Endometrial microvascular endothelial cells (primary cell): ENCODE results near the gene P2RX3. TPM values are rescaled to one million over a fixed set of nuclear protein-coding genes. Genes with fewer than 3 reads are reported as not detected.
"Not testable (repeated sequence)": the region's sequence is repeated elsewhere in the genome, so short reads cannot be mapped to it uniquely, and the experiment has no call there.

ENCODE experiments used
- in situ Hi-C: cut with HindIII; loops from 2 replicates; pipeline ENCODE4 v1.10.0; 2017; ENCODE audit warnings: low sequenced_read_pairs, low pct_unique_long_range_greater_than_20kb; ENCODE audit errors: inconsistent ontology term
- total RNA-seq: library from RNA; depleted of rRNA; stranded (reverse); fragments of >200 nt; gene quantifications from one replicate; pipeline ENCODE4 v1.2.3, GENCODE V29; 2015; ENCODE audit errors: inconsistent ontology term

The P2RX3 gene
- not detected for total RNA-seq

DNA sequence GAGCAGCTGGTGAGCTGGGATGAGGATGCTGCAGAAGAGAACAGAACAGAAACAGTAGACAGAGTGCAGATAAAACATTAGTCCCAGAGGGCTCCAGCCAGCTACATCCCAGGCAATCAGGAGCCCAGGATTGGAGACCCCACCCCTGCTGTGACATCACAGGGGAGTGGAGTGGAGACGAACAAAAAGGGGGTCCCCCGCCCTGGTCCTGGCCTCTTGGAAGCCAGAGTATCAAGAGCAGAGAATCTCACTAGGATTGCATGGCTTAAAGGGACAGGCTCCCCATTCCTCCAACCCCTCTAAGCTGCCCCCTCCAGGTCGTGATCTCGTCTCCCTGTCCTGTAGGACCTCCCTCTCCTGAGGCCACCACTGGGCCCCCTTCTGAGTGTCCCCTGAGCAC is at the start of gene P2RX3:
Gene P2RX3, plus strand, starts transcription at position 211 of the 400 bp plus-strand sequence. CDS start 199 bp downstream, outside the sequence.
- in situ Hi-C loops = no loop called here

DNA sequence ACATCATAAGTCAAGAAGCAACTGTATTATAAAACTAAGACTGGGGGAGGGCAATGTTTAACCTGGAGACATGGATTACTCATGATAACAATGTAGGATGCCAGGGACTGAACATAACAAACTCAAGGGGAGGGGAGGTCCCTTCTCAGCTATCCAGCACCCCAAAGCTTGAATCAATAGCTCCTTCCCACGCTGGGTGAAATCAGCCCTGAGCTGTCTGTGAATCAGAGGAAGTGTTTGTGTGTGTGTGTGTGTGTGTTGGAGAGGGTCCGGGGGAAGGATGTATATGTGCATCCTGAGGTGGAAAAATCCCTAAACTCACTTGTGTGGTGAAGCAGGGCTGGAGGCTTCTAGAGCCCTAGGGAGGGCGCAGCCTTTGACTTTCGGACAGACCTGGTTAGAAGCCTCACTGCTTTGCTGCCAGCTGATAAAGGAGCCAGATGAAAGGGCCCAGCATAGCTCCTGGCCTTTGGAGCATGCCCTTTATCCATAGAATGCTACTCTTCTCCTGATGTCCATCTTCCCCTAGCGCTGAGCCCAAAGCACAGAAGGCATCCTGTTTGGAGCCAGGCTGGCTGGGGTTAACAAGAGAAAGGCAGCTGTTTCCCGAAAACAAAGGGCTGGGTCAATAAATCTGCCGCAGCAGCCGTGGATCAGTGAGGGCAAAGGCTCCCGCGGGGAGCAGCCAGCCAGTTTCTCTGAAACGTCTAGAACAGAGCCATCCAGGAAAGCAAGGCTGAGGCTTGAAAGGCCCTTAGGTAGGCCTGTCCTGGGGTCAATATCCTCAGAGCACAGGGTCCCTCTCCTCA is 49.2 kb upstream of the P2RX3 start:
- in situ Hi-C loops = no loop called here

DNA sequence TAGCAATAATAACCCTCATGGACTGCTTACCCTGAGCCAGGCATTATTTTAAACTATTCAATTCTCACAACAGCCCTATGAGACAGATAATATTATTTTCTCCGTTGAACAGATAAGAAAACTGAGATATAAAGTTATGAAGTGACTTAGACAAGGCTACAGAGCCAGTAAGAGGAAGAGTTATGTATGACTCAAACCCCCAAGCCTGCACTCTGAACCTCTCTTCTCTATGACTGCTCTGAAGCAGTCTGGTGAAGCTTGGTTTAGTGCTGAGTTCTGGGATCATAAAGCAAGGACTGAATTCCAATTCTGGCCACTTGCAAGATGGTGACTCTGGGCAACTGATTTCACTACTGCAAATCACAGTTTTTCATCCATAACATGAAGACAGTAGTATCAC is 47.9 kb upstream of the P2RX3 start:
- in situ Hi-C loops = no loop called here

DNA sequence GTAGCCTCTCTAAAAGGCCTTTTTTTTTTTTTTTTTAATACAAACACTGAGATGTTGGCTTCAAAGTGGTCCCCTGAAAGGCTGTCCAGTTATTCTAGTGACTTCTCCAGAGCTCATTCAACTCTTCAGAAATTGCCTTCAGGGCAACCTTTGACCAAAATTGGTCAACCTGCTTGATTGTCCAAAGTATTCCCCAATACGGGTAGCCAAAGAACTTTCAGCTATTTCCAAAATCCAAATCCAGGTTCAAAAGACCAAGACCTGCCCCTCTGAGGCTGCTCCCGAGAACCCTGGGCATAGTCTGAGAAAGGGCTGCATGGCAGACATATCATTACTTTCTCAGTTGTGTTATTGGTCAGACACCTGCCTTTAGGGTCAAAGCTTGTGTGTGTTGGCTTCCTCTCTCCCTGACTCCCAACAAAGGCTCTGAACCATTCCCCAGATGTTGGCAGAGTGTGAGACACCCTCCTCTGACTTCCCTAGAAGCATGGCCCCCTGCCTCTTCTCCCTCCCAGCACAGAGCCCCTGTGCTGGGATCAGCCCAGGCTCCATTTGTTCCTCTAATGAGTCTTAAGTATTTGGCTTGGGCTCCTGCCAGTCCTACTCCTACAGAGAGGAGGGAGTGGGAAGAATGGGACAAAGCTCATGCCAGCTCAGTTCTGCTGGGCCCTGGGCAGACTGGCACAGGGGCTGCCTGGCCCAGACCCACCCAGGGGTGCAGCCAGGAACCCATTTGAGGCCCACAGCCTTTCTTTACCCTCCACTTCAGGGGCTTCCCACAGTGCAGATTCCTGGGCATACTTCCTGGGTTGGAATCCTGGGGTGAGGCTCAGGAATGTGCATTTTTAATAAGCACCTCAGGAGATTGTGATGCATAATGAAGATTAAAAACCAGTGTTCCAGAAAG is 43.7 kb upstream of the P2RX3 start:
- in situ Hi-C loops = no loop called here

DNA sequence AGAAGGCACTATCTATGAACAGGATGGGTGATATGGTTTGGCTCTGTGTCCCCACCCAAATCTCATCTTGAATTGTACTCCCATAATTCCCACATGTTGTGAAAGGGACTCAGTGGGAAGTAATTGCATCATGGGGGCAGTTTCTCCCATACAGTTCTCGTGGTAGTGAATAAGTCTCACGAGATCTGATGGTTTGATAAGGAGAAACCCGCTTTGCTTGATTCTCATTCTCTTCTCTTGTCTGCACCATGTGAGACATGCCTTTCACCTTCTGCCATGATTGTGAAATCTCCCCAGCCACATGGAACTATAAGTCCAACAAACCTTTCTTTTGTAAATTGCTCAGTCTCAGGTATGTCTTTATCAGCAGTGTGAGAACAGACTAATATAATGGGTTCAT is 41.9 kb upstream of the P2RX3 start:
- in situ Hi-C loops = not testable (repeated sequence)

DNA sequence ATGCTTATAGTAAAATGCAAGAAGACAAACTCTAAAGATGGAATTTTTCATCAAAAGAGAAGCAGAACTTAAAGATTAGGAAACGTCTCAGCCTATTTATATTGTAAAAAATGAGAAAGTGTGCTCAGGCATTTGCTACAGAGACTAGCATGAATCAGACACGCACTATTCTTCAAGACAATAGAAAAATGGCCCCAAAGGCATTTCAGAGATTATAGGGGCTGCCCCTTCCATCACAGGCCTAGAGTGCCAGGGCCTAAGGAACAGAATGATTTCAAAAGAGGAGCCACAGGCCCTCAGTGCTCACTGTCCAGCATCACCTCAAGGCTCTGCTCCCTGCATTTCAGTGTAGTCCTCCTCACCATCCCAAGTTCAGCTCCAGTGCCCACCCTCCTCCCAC is 40.9 kb upstream of the P2RX3 start:
- in situ Hi-C loops = no loop called here

DNA sequence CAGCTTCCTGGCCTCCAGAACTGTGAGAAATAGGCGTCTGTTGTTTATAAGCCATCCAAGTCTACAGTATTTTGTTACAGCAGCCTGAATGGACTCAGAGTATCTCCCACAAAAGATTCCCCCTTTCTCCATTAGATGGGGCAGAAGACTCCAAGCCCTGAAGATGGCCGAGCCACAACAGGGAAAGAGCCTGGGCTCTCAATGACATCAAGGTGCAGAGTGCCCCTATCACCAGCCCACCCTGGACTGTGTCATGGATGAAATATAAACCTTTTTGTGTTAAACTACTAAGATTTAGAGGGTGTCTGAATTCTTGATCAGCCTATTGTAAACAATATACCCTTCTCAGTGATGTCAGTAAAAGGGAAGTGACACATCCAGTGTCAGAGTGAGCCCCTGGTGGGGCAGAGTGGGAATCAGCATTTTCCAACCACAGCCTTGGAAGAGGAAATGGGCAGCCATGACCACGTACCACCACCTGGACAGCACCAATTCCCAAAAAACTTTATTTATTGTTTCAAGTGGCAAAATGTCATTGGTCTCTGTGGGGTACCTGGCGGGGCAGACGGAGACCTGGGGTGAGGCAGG is 38.9 kb upstream of the P2RX3 start:
- in situ Hi-C loops = no loop called here

DNA sequence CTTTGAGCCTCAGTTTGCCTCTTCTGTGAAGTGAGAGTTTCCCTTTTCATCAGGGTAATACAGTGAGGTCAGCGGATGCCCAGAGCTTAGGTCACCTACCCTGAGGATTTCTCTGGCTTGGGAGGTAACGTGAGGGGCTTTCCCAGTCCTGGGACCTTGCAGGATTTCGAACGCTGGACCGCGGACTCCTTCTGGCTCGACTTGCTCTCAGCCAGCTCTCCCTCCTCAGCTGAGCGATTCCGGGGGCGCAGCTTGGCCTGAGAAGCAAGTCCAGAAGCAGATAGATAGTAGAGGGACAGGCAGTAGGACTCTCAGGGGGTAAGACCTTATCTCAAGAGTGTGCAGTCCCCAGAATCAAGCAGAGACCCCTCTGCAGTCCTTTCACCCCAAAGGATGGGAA is 37.4 kb upstream of the P2RX3 start:
- in situ Hi-C loops = no loop called here

DNA sequence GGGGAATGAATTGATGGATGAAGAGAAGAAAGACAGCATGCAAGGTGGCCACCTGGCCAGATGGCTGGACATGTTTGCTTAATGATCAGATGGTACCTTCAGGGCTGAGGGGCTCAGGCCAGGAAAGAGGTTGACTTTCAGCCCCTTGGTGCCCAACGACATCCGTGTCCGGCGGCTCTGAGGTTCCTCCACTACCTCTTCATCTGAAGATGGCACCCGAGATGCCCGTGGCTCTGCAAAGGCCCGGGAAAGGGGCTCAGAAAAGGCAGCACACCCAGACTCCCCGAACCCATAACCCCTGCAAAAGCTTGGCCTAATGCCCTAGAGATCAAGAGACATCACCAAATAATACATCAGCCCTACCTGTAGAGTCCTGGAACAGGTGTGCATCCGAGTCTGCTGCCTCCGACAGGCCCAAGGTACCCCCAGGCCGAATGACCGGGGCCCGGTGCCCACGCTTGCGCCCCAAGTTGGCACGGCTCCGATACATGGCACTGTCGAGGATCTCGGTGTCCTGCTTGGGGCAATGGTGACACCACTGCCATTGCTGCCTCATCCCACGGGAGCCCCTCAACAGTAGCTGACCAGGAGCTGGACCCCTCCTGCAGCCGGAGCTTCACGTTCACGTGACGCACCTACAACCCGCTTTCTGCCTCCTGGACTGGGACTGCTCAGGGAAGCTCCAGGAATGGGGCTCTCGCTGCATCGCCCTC is 36.3 kb upstream of the P2RX3 start:
- in situ Hi-C loops = no loop called here

DNA sequence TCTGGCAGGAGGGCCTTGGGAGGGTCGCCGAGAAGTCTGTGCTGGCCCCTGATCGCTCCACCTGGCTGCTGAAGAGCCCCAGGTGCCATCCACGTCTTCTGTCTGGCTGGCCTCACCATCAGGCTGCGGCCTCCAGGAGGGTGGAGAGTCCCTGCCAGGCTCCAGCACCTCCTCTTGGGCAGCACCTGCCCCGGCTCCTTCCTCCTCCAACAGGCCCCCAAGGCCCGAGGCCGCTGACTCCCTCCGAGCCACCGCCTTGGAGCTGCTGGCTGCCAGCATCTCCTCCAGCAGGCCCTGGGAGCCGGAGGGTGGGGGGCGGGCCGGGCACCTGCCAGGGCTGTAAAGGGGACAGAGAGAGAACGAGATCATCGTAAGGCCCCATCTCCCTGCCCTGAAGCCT is 35.7 kb upstream of the P2RX3 start:
- in situ Hi-C loops = no loop called here

DNA sequence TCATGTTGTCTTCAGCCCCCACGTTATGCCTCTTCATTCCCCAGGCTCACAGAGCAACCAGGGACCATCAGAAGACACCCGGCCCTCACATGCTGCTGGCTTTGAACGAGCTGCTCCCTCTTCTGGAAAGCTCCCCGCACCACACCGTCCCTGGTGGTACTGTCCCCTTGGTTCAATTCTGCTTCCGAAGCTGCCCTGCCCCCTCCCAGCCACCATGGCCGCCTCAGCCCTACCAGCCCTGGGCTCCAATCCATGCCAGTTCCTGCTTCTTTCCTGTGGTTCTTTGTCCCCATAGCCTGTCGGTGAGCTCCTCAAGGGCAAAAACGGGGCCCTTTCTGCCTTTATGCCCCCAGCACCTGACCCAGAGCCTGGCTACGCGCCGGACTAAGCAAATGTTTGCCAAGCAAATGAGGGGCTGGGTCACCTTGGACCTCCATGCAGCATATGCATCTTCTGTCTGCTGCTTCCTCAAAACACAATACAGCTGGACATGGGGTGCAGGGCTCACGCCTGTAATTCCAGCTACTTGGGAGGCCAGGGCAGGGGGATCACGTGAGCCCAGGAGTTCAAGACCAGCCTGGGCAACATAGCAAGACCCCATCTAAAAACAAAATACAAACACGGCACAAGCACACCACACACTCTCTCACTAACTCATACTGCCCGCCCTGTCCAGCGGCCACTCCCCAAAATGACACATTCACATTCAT is 34.7 kb upstream of the P2RX3 start:
- in situ Hi-C loops = no loop called here

DNA sequence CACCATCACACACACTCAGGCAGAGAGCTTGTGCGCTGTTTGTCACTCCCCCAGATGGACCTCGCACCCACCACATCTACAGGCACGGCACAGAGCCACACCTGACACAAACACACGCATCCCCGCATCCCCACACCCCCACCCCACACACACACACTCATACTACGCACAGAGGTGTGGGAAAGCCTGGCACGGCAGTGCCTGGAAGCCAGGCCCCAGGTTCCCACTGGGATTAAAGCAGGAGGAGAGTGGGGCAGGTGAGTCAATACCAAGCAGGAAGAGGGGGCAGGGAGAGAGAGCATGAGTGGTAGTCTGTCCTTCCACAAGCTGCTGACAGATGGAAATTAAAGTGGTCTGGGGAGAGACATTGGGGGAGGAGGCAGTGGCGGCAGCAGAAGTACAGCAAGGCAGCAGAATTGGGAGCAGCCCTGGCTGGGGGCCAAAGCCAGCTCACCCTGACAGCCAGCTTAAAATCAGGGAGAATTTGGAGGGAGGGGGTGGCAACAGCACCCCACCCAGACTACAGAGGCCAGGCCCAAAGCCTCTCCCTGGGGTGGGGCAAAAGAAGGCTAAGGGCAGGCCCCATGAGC is 34.1 kb upstream of the P2RX3 start:
- in situ Hi-C loops = no loop called here

DNA sequence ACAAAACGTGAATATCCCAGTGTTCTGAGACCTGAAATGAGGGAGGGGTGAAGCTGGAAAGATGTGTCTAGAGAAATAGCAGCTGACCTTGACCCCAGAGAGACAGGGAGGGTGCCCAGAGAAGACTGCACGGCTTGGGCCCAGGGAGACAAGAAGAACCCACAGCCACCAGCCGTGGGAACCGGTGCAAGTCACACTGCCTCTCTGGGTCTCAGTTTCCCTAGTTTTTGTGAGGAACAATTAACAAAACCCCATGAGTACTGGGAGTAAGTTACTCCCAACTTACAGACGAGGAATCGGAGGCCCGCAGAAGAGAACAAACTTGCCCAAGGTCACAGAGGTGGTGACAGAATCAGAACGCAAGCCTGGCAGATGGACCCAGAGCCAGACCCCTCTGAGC is 32.6 kb upstream of the P2RX3 start:
- in situ Hi-C loops = no loop called here

DNA sequence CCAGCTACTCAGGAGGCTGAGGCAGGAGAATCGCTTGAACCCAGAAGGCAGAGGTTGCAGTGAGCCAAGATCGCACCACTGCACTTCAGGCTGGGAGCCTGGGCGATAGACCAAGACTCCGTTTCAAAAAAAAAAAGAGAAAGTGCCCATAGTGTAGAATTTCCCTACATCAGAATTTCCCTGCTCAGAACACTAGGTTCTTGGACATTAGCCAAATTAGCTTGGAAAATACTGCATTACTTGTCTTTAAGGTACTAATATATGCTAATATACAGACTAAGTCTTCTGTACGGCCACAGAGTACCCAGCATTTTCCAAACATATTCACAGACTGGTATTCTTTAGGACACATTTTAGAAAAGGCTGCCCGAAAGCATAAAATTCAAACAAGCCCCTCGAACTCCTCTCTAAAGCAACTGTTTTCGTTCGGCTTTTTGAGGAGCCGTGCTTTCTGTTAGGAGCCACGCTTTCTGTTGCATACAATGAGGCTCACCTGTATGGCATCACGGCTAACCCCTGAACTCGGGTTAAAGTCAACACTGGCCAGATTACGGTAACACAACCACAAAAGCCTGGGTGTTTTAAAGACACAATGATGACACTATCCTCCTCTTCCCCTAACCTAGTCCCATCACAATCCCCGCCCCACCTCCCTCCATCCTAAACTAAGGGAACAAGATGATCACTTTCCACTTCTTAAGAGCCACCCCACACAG is 31.8 kb upstream of the P2RX3 start:
- in situ Hi-C loops = no loop called here

DNA sequence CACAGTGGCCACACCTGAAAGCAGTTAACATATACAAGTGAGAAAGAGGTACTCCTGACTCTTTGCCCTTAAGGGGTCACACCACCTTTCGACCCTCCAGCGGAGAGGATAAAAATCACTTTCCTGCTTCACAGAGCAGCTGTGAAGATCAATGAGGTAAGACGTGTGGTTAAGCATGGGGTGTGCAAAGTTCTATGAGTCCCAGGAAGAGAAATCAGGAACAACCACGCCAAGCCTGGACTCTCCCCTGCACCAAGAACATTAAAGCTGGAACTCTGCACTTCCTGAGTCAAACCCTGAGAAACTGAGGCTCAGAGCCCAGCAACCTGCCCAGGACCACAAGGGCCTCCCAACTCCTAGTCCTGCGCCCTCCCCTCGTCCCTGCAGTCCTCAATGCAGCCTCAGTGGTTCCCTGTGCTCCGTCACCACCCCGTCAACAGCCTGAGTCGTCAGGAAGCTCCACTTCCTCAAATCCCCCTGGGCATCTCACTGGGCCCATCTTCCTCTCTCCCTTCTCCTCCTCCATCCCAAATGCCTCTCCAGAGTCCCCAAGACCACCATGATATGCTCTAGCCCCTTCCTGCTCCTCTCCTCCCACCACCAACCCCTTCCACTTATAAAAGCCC is 31.1 kb upstream of the P2RX3 start:
- in situ Hi-C loops = no loop called here

DNA sequence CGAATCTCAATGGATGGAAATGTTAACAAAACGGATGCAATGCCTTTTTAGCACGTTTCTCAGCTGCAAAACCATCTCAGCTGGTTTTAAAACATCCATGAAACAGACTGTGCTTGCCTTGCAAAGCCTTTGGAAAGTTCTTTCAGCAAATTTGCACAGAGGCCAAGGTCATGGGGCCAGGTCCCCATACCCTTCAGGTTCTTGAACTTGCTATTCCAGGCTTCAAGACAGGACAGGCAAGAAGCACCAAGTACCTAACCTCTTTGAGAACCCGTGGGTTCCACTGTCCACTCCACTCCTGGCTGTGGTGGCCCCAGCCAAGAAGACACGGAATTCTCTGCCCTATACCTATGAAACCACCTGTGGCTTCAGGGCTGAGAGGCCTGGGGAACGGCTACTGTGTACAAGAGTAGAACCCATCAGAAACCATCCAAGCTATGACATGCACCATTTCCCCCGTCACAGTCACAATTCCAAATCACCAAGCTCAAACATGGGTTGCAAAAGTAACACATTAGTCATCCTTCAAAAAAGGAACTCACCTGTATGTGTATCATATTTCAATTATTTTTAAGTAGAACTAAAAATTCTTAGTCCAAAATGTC is 30.4 kb upstream of the P2RX3 start:
- in situ Hi-C loops = no loop called here
